ENCODE data around the gene C7orf25.
"Not testable (repeated sequence)": the region's sequence is repeated elsewhere in the genome, so short reads cannot be mapped to it uniquely, and the experiment has no call there.

C7orf25 gene

GRCh38 chr7:42885183-42885582 is 26.7 kb downstream of the C7orf25 start:
- peaks cover 13% of the 10 kb centered on the region for H3K4me1 ChIP-seq
- in situ Hi-C loops (cut with MboI; ENCODE audit: low sequenced_read_pairs) = not testable (repeated sequence)

DNA sequence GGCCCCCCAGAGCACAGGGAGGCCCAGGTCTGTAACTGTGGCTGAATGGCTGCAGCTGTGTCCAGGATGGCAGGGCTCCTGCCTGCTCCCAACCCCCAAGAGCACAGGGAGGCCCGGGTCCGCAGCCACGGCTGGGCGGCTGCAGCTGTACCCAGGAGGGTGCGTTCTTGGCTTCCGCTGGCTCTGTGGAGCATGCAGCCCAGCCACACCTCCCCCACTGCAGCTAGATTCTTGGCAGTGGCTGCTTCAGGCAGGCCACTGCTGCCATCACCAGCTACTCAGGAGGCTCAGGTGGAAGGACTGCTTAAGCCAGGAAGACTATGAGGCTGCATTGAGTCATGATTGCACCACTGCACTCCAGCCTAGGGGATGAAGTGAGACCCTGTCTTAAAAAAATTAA is 27.9 kb downstream of the C7orf25 start:
- no peak for DNase-seq (ENCODE audit: low spot score in 2 of 2)
- Histone ChIP-seq H3K4me3 (no peak overlapping the region), H3K36me3 (replicated peaks) (no peaks in the 10 kb centered on the region), H3K4me1 (peaks cover 9% of the 10 kb centered on the region), H3K27me3 (ENCODE audit: low read depth) (no peaks in the 10 kb centered on the region), H3K9me3 (no peaks in the 10 kb centered on the region)
- in situ Hi-C loops (cut with MboI; ENCODE audit: low sequenced_read_pairs) = no loop called here

More at GRCh38 chr7:42885183-42885582, 26.7 kb downstream of the C7orf25 start:
- H3K27me3 ChIP-seq (ENCODE audit: low read depth); H3K9me3 ChIP-seq; DNase-seq (ENCODE audit: low spot score in 2 of 2); H3K36me3 ChIP-seq (replicated peaks); H3K4me3 ChIP-seq: not testable (repeated sequence)

DNA sequence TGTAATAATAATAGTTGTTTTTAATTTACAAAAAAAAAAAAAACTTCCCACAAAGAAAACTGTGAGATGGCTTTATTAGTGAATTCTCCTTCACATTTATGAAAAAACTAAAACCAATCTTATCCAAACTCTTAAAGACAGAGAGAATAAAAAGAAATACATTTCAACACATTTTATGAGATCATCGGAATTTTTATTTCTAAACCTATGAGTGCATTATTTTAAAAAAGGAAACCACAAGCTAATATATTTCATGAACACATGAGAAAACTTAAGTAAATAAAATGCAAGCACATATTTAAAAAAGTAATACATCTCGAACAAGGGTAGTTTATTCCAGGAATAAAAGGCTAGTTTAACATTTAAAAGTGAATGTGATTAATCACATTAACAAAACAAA is 31.5 kb downstream of the C7orf25 start:
- in situ Hi-C loops (cut with MboI; ENCODE audit: low sequenced_read_pairs) = no loop called here
- Histone ChIP-seq H3K4me3 (no peak overlapping the region), H3K9me3 (no peaks in the 10 kb centered on the region), H3K4me1 (no peaks in the 10 kb centered on the region), H3K36me3 (replicated peaks) (no peaks in the 10 kb centered on the region), H3K27me3 (ENCODE audit: low read depth) (no peaks in the 10 kb centered on the region)
- DNase-seq (ENCODE audit: low spot score in 2 of 2) = no peak

GRCh38 chr7:42878303-42878702 is 33.6 kb downstream of the C7orf25 start:
- in situ Hi-C loops (cut with MboI; ENCODE audit: low sequenced_read_pairs) = no loop called here
- no peaks in the 10 kb centered on the region for H3K36me3 ChIP-seq (replicated peaks)
- DNase-seq (ENCODE audit: low spot score in 2 of 2) = no peak

DNA sequence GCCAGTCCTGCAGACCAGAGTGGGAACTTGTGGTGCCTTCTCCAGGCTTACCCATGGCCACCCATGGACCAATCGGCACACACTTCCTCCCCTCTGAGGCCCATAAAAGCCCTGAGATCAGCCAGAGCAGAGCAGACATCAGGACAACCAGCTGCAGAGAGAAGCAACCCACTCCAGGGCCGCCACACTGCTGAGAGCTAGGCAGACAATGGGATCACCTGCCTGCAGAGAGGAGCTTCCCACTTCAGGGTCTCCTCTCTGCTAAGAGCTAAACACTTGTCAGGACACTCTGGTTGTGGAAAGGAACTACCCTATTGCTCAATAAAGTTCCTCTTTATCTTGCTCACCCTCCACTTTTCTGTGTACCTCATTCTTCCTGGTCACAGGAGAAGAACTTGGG is 34.0 kb downstream of the C7orf25 start:
- DNase-seq (ENCODE audit: low spot score in 2 of 2) = no peak
- H3K36me3 ChIP-seq (replicated peaks) = no peaks in the 10 kb centered on the region
- in situ Hi-C loops (cut with MboI; ENCODE audit: low sequenced_read_pairs) = no loop called here
- H3K27me3 ChIP-seq (ENCODE audit: low read depth) = no peaks in the 10 kb centered on the region
- H3K9me3 ChIP-seq = no peaks in the 10 kb centered on the region
- no peaks in the 10 kb centered on the region for H3K4me1 ChIP-seq
- no peak overlapping the region for H3K4me3 ChIP-seq

More at GRCh38 chr7:42878303-42878702, 33.6 kb downstream of the C7orf25 start:
- no peaks in the 10 kb centered on the region for H3K27me3 ChIP-seq (ENCODE audit: low read depth)
- no peak overlapping the region for H3K4me3 ChIP-seq
- H3K9me3 ChIP-seq = no peaks in the 10 kb centered on the region
- H3K4me1 ChIP-seq = no peaks in the 10 kb centered on the region

DNA sequence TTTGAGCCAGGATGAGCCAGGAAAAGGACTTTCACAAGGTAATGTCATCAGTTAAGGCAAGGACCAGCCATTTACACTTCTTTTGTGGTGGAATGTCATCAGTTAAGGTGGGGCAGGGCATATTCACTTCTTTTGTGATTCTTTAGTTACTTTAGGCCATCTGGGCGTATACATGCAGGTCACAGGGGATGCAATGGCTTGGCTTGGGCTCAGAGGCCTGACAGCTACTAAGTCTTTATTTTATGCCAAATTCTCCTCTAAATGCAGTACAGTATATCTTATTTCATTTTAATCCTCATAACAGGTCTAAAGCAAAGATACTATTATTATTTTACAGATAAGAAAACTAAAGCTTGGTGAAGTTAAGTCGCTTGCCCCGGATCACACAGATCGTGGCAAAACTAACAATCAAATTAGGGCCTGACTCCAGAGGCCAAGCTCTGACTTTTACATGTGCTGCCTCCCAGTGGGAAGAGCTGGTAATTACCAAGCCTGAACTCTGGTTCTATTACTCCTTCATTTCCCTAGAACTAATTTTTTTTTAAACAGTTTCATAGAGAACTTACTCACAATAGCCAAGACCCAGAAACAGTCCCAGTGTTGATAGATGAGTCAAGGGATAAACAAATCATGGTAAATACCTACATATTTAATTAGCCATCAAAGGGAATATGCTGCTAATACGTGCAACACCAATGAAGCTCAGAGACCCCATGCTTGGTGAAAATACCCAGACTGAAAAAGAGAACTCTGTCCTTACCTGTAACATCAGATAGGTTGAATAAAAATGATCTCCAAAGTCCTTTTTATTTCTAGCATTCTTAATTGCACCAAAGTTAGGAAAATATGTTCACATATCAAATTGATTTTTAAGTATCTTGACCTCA is 35.4 kb downstream of the C7orf25 start:
- H3K4me3 ChIP-seq = no peak overlapping the region
- no peaks in the 10 kb centered on the region for H3K9me3 ChIP-seq
- peak; percentile 45 to 80 for DNase-seq (ENCODE audit: low spot score in 2 of 2)

DNA sequence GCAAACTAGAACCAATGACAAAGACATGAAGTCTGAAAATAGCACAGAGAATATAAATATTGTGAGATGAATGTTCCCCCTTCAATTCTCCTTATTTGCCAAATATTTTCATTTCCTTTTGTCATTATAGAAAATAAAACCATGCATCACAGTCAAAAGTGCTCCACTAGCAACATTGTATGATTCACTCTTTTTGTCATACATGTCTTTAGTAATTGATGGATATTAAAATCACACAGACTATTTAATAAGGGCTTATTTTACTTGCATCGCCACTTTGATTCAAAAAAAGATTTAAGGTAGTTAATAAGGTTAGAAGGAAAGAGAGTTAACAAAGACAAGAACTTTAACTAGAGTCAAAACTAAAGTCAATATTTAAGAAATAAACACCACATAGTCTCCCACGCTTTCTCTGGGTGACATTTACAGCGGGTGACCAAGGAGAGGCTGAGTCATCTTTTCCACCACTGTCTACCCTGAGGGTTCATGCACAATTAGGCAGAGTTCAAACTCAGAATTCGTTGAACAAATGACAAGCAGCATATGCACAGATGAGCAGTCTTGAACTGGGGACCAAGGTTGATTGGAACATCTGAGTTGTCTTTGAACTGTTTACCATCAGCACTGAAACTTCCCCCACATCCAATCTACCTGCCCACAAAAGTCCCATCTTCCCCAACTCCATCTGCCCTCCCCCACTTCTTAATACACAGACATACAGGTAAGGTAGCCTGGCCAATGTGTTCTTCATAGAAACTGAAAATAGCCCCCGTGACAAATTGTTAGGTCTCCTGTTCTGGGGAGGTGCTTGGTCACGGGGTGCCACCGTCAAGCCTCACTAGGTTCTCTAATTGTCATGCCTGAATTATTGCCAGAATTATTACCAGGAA is 42.5 kb downstream of the C7orf25 start:
- DNase-seq (ENCODE audit: low spot score in 2 of 2) = no peak

More for the DNA sequence above, 35.4 kb downstream of the C7orf25 start:
- no peaks in the 10 kb centered on the region for H3K36me3 ChIP-seq (replicated peaks)
- H3K27me3 ChIP-seq (ENCODE audit: low read depth) = no peaks in the 10 kb centered on the region
- no peaks in the 10 kb centered on the region for H3K4me1 ChIP-seq
- in situ Hi-C loops (cut with MboI; ENCODE audit: low sequenced_read_pairs) = no loop called here

GRCh38 chr7:42868480-42868879 is 43.4 kb downstream of the C7orf25 start:
- DNase-seq (ENCODE audit: low spot score in 2 of 2) = no peak

More for the DNA sequence above, 42.5 kb downstream of the C7orf25 start:
- in situ Hi-C loops (cut with MboI; ENCODE audit: low sequenced_read_pairs) = no loop called here
- no peaks in the 10 kb centered on the region for H3K9me3 ChIP-seq
- no peaks in the 10 kb centered on the region for H3K27me3 ChIP-seq (ENCODE audit: low read depth)
- no peak overlapping the region for H3K4me3 ChIP-seq
- H3K36me3 ChIP-seq (replicated peaks) = no peaks in the 10 kb centered on the region
- H3K4me1 ChIP-seq = no peaks in the 10 kb centered on the region

More at GRCh38 chr7:42868480-42868879, 43.4 kb downstream of the C7orf25 start:
- H3K9me3 ChIP-seq = no peaks in the 10 kb centered on the region
- no peaks in the 10 kb centered on the region for H3K4me1 ChIP-seq
- 0 out of 2 replicates have a peak, but pooled peaks cover 4% of the 10 kb centered on the region for H3K27me3 ChIP-seq (ENCODE audit: low read depth)
- in situ Hi-C loops (cut with MboI; ENCODE audit: low sequenced_read_pairs) = no loop called here
- no peaks in the 10 kb centered on the region for H3K36me3 ChIP-seq (replicated peaks)
- no peak overlapping the region for H3K4me3 ChIP-seq

All from HAP-1 (cell line).